ENCODE measurements around the gene FAM110A. TPM values are rescaled to one million over a fixed set of nuclear protein-coding genes. Genes with fewer than 3 reads are reported as not detected.
A peak's percentile ranks its signal among the peaks of the same experiment; 100 is the strongest.

The FAM110A gene
- total and polyA plus RNA-seq, 9 of the 15 experiments (the other 6 are each of a cell fraction or from before 2014, with no cell fraction given): 0.73 to 15.5 (median 3.6) TPM

DNA sequence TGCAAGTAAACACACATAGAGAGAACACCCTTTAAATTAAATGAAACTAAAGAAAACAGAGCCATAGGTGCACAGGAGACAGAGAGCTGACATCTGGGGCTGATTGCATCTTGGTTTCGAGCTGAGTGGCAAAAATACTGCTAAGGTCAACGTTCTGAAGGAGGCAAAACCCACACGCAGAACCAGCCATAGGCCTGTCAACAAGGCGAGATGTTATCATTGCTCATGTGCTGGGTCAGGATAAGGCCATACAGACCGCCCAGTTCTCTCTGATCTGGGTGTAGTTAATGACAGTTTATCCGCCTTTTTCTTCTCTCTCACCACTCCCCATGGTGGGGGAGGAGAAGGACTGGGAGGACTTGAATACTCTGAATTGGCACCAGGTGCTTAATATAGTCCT is 4.5 kb upstream of the FAM110A start (continued):
- no peak for TF ChIP-seq E2F5 (CRISPR knock-in tag; IDR thresholded peaks at IDR 0.05)
- TF ChIP-seq HMGN3 (IDR thresholded peaks at IDR 0.05; ENCODE audit: borderline replicate concordance, extremely low read depth, insufficient read length, low read depth, low read length): peak; percentile 33
- TF ChIP-seq PPARD (CRISPR knock-in tag; IDR thresholded peaks at IDR 0.05): no peak
- no peak for TF ChIP-seq NR2F6 (CRISPR knock-in tag; IDR thresholded peaks at IDR 0.05)
- TF ChIP-seq ZNF551 (CRISPR knock-in tag; IDR thresholded peaks at IDR 0.05): no peak
- no peak for TF ChIP-seq RHOXF2B (CRISPR knock-in tag; conservative IDR thresholded peaks at IDR 0.05)
- no peak for TF ChIP-seq ZNF384 (IDR thresholded peaks at IDR 0.05; ENCODE audit: low read depth, low read length)
- TF ChIP-seq CREBBP (IDR thresholded peaks at IDR 0.05; ENCODE audit: low read depth, low read length): no peak
- TF ChIP-seq TEAD1 (CRISPR knock-in tag; IDR thresholded peaks at IDR 0.05): no peak
- no peak for TF ChIP-seq SRSF9 (IDR thresholded peaks at IDR 0.05; ENCODE audit: borderline replicate concordance, low read depth, low read length)
- TF ChIP-seq, protein P1, sequence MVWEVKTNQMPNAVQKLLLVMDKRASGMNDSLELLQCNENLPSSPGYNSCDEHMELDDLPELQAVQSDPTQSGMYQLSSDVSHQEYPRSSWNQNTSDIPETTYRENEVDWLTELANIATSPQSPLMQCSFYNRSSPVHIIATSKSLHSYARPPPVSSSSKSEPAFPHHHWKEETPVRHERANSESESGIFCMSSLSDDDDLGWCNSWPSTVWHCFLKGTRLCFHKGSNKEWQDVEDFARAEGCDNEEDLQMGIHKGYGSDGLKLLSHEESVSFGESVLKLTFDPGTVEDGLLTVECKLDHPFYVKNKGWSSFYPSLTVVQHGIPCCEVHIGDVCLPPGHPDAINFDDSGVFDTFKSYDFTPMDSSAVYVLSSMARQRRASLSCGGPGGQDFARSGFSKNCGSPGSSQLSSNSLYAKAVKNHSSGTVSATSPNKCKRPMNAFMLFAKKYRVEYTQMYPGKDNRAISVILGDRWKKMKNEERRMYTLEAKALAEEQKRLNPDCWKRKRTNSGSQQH (CRISPR knock-in tag; IDR thresholded peaks at IDR 0.05): no peak
- TF ChIP-seq PKNOX1 (IDR thresholded peaks at IDR 0.05): peak; percentile 82
- no peak for TF ChIP-seq SLC30A9 (CRISPR knock-in tag; IDR thresholded peaks at IDR 0.05)
- TF ChIP-seq, protein P2, sequence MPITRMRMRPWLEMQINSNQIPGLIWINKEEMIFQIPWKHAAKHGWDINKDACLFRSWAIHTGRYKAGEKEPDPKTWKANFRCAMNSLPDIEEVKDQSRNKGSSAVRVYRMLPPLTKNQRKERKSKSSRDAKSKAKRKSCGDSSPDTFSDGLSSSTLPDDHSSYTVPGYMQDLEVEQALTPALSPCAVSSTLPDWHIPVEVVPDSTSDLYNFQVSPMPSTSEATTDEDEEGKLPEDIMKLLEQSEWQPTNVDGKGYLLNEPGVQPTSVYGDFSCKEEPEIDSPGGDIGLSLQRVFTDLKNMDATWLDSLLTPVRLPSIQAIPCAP (CRISPR knock-in tag; IDR thresholded peaks at IDR 0.05; ENCODE audit: borderline replicate concordance): no peak
- TF ChIP-seq TARDBP (IDR thresholded peaks at IDR 0.05): 0 out of 2 replicates have a peak, but pooled peaks have one; percentile 64
- TF ChIP-seq PHF20 (IDR thresholded peaks at IDR 0.05; ENCODE audit: partially characterized antibody): no peak
- TF ChIP-seq RFX7 (CRISPR knock-in tag; IDR thresholded peaks at IDR 0.05): no peak
- peak; percentile 90 for TF ChIP-seq KLF16 (IDR thresholded peaks at IDR 0.05)
- peak; percentile 87 for TF ChIP-seq GATAD2A (IDR thresholded peaks at IDR 0.05)
- TF ChIP-seq ETS2 (tag; IDR thresholded peaks at IDR 0.05; ENCODE audit: borderline replicate concordance, poor library complexity, severe bottlenecking): no peak
- no peak for TF ChIP-seq ZNF3 (CRISPR knock-in tag; IDR thresholded peaks at IDR 0.05)
- no peak for TF ChIP-seq U2AF2 (optimal IDR thresholded peaks at IDR 0.05; ENCODE audit: low read depth, low read length)
- TF ChIP-seq CHCHD3 (CRISPR knock-in tag; IDR thresholded peaks at IDR 0.05): no peak
- peak; percentile 95 for TF ChIP-seq TCF3 (CRISPR knock-in tag; IDR thresholded peaks at IDR 0.05)
- TF ChIP-seq, protein P3, sequence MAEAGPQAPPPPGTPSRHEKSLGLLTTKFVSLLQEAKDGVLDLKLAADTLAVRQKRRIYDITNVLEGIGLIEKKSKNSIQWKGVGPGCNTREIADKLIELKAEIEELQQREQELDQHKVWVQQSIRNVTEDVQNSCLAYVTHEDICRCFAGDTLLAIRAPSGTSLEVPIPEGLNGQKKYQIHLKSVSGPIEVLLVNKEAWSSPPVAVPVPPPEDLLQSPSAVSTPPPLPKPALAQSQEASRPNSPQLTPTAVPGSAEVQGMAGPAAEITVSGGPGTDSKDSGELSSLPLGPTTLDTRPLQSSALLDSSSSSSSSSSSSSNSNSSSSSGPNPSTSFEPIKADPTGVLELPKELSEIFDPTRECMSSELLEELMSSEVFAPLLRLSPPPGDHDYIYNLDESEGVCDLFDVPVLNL (CRISPR knock-in tag; IDR thresholded peaks at IDR 0.05; ENCODE audit: low read depth): no peak
- no peak for TF ChIP-seq KLF13 (tag; IDR thresholded peaks at IDR 0.05; ENCODE audit: borderline replicate concordance, low read depth)
- TF ChIP-seq COPS2 (conservative IDR thresholded peaks at IDR 0.05): no peak
